Testis (tissue), 3 donors: ENCODE results near the gene POPDC3. TPM values are rescaled to one million over a fixed set of nuclear protein-coding genes. Genes with fewer than 3 reads are reported as not detected.

Source experiments
- DNase-seq: peaks from one replicate; pipeline ENCODE4 v3.0.0-alpha.2; 2019
- H3K27ac ChIP-seq, 2 donors: fragments of 200-600 bp; sonication (generic); one replicate each; pipeline ENCODE4 v1.5.1; 2019
- H3K27me3 ChIP-seq: fragments of 200-600 bp; sonication (generic); one replicate; pipeline ENCODE4 v1.5.1; 2019
- H3K36me3 ChIP-seq: fragments of 200-600 bp; sonication (generic); one replicate; pipeline ENCODE4 v1.5.1; 2017; ENCODE audit warnings: low read depth; ENCODE audit errors: missing control alignments
- H3K4me1 ChIP-seq: fragments of 200-600 bp; sonication (generic); one replicate; pipeline ENCODE4 v1.5.1; 2019
- H3K4me3 ChIP-seq, 2 donors: fragments of 200-600 bp; sonication (generic); one replicate each; pipeline ENCODE4 v1.5.1; 2017 to 2019
- H3K9me3 ChIP-seq: fragments of 200-600 bp; sonication (generic); one replicate; pipeline ENCODE4 v1.5.1; 2017
- POLR2A ChIP-seq: fragments of 450-650 bp; IDR thresholded peaks from one replicate; pipeline ENCODE4 v1.6.1; 2017; ENCODE audit warnings: antibody characterized with exemption, mild to moderate bottlenecking, moderate library complexity
- WGBS, 2 donors: methylation state at CpG; one replicate each; pipeline ENCODE4 v1.1.5; 2018; 5-methylcytosine and 5-hydroxymethylcytosine counted together
- intact Hi-C: fragments of 100-400 bp; cut with DNase I; formaldehyde crosslinking; loops from one replicate; pipeline ENCODE4 v1.15.1; 2023; ENCODE audit warnings: low total_unique reads
- polyA plus RNA-seq: library from polyadenylated mRNA; stranded (reverse); fragments of 350-450 nt; fragmentation: Illumina TruSeq; extraction: RNeasy Lipid Tissue Mini Kit (QIAGEN cat#74804); gene quantifications from one replicate; pipeline ENCODE4 v1.2.3, GENCODE V29; 2014; ENCODE audit warnings: low read depth, low replicate concordance; ENCODE audit not compliant: insufficient read depth
- total RNA-seq, 2 donors: library from RNA; depleted of rRNA; stranded (reverse); fragments of >200 nt; gene quantifications; one replicate each; pipeline ENCODE4 v1.2.3, GENCODE V29; 2016
- TF ChIP-seq, protein P1 (sequence below), 3 experiments: fragments of 450-650 bp in 2 of 3; fragments of 200-600 bp in 1 of 3; sonication (generic) in 1 of 3; IDR thresholded peaks; one replicate each; pipeline ENCODE4 v1.5.1; 2016 to 2019; ENCODE audit warnings: antibody characterized with exemption in 3 of 3, mild to moderate bottlenecking in 2 of 3, moderate library complexity in 1 of 3

The POPDC3 gene
- total and polyA plus RNA-seq, 3 donors from 2014 or later = 7.8 to 13.8 (median 9.8) TPM

DNA sequence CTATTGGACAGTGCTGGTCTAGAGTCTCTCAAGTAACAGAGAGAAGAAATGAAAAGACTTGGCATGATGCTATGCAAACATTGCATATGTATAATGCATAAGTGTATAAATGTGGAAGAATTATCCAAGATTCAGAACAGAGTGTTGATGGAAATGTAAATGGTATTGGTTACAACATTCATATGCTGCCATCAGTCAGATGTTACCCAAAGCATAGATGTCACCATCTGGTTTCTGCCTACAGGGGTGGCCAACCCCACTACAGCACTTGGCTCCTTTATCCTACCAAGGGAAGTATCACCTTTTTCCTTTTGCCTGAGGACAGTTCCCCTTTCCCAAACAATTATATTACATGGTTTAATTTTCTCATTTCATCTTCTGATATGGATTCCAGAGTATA, 11.9 kb downstream of the POPDC3 start:
- no peaks in the 10 kb centered on the region for H3K4me1 ChIP-seq
- TF ChIP-seq, protein P1, sequence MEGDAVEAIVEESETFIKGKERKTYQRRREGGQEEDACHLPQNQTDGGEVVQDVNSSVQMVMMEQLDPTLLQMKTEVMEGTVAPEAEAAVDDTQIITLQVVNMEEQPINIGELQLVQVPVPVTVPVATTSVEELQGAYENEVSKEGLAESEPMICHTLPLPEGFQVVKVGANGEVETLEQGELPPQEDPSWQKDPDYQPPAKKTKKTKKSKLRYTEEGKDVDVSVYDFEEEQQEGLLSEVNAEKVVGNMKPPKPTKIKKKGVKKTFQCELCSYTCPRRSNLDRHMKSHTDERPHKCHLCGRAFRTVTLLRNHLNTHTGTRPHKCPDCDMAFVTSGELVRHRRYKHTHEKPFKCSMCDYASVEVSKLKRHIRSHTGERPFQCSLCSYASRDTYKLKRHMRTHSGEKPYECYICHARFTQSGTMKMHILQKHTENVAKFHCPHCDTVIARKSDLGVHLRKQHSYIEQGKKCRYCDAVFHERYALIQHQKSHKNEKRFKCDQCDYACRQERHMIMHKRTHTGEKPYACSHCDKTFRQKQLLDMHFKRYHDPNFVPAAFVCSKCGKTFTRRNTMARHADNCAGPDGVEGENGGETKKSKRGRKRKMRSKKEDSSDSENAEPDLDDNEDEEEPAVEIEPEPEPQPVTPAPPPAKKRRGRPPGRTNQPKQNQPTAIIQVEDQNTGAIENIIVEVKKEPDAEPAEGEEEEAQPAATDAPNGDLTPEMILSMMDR (IDR thresholded peaks at IDR 0.05) = no peak
- TF ChIP-seq POLR2A = no peak
- no peaks in the 10 kb centered on the region for H3K36me3 ChIP-seq
- no peaks in the 10 kb centered on the region for H3K9me3 ChIP-seq
- no peak for DNase-seq
- intact Hi-C loops = no loop called here
- H3K27me3 ChIP-seq = no peaks in the 10 kb centered on the region
- no peak overlapping the region for H3K27ac ChIP-seq
- H3K4me3 ChIP-seq = no peak overlapping the region

DNA sequence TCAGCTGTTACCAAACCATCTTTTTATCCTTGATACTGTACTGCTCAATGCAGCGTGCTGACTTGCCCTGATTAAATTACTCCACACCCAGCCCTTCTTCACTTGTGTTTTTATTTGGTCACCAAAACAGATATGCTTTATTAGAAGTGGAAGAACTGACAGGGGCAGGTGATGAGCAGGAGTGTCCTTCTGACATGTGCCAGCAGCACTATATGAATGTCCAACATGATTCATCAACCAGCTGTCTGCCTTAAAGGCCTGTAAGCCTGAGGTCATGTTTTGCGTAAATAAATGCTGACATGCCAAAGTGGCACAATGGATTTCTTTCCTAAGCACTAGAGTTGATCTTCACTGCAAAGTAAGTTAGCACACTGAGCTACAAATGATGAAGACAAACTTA, 15.4 kb downstream of the POPDC3 start:
- no peaks in the 10 kb centered on the region for H3K27me3 ChIP-seq
- intact Hi-C loops = no loop called here
- no peaks in the 10 kb centered on the region for H3K9me3 ChIP-seq
- no peak for DNase-seq
- WGBS, 2 donors = 86 to 88% methylated on average over 2 of the region's 2 CpGs
- no peak overlapping the region for H3K4me3 ChIP-seq
- H3K36me3 ChIP-seq = no peaks in the 10 kb centered on the region
- no peak overlapping the region for H3K27ac ChIP-seq
- H3K4me1 ChIP-seq = no peaks in the 10 kb centered on the region
- TF ChIP-seq, protein P1 (IDR thresholded peaks at IDR 0.05) = no peak
- no peak for TF ChIP-seq POLR2A

DNA sequence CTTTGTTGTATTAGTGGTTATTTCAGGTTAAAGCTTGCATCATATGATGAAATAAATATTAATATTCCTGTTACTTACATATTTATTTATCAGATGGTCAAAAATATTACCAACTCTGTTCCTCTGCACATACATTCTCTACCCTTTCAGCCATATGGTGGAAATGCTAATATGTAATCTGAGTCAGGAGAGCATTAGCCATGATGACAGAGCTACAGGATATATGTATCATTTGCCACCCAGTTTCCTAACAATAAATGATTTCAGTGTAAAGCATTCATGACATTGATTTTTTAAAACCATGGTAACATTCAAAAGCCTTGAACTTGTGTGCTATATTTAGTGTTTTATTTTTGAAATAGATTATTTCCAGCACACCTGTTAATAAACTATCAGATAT, 16.6 kb downstream of the POPDC3 start:
- DNase-seq = no peak
- H3K9me3 ChIP-seq = no peaks in the 10 kb centered on the region
- H3K4me1 ChIP-seq = no peaks in the 10 kb centered on the region
- H3K27me3 ChIP-seq = no peaks in the 10 kb centered on the region
- no peak for TF ChIP-seq POLR2A
- TF ChIP-seq, protein P1 (IDR thresholded peaks at IDR 0.05) = no peak
- intact Hi-C loops = no loop called here
- H3K27ac ChIP-seq = no peak overlapping the region
- no peak overlapping the region for H3K4me3 ChIP-seq
- H3K36me3 ChIP-seq = no peaks in the 10 kb centered on the region

DNA sequence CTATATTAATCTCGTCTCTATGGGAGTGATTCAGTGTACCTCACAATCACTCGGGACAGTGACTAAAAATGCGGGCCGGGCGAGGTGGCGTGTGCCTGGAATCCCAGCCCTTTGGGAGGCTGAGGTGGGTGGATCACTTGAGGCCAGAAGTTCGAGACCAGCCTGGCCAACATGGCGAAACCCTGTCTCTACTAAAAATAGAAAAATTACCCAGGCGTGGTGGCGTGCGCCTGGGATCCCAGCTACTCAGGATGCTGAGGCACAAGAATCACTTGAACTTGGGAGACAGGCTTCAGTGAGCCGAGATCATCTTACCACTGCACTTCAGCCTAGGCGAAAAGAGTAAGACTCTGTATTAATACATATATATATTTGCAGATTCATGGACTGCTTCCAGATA, 17.4 kb downstream of the POPDC3 start:
- H3K27me3 ChIP-seq = no peaks in the 10 kb centered on the region
- H3K9me3 ChIP-seq = no peaks in the 10 kb centered on the region
- H3K4me1 ChIP-seq = no peaks in the 10 kb centered on the region
- no peak overlapping the region for H3K27ac ChIP-seq
- no peak for DNase-seq
- intact Hi-C loops = no loop called here
- no peak overlapping the region for H3K4me3 ChIP-seq
- WGBS, 2 donors = 94 to 97% methylated on average over 13 of the region's 13 CpGs
- no peaks in the 10 kb centered on the region for H3K36me3 ChIP-seq
- TF ChIP-seq, protein P1 (IDR thresholded peaks at IDR 0.05) = no peak
- TF ChIP-seq POLR2A = no peak

DNA sequence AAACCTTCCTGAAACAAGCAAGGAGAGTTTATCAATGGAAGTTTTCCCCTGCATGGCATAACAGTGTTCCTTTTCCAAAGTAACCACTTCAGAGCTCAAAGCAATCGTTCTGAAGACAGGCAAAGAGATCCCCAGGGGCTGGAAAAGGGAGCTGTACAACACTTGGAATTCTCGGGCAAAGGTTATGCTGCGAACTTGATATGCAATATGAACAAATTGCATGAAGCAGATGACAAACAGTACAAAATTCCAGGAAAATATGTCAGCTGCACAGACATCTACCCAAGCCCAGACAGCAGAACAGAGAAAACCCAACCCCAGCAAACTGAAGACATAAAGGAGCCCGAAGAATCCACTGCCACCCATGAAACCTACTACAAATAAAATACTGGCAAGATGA, 18.4 kb downstream of the POPDC3 start:
- no peaks in the 10 kb centered on the region for H3K27me3 ChIP-seq
- TF ChIP-seq, protein P1 (IDR thresholded peaks at IDR 0.05) = no peak
- no peak for TF ChIP-seq POLR2A
- 76 to 79% methylated on average over 4 of the region's 4 CpGs for WGBS, 2 donors
- no peak for DNase-seq
- no peaks in the 10 kb centered on the region for H3K36me3 ChIP-seq
- no peak overlapping the region for H3K4me3 ChIP-seq
- H3K9me3 ChIP-seq = no peaks in the 10 kb centered on the region
- no peaks in the 10 kb centered on the region for H3K4me1 ChIP-seq
- intact Hi-C loops = no loop called here
- no peak overlapping the region for H3K27ac ChIP-seq
